SK-N-SH treated with all-trans-retinoic acid at 6 μM for 48 hours (cell line): Measurements from ENCODE around the gene UBA1.

Source experiments
- ATAC-seq: fragments of 200-7000 bp; cut with Tn5 transposase; 3 replicates; pipeline ENCODE4 v1.9.1; 2020; ENCODE audit warnings: mild to moderate bottlenecking, moderate library complexity
- BACH2 ChIP-seq: fragments of 250-450 bp; sonication (Bioruptor Pico); IDR thresholded peaks from 2 replicates; pipeline ENCODE4 v1.9.0; 2021; ENCODE audit warnings: mild to moderate bottlenecking, borderline replicate concordance
- CREB5 ChIP-seq: fragments of 250-450 bp; sonication (Bioruptor Pico); IDR thresholded peaks from 2 replicates; pipeline ENCODE4 v1.5.1; 2020; ENCODE audit warnings: low read depth, mild to moderate bottlenecking, moderate library complexity
- CSDC2 ChIP-seq: fragments of 250-450 bp; sonication (Bioruptor Pico); IDR thresholded peaks from 2 replicates; pipeline ENCODE4 v1.5.0; 2020; ENCODE audit warnings: mild to moderate bottlenecking, moderate library complexity
- CSRNP3 ChIP-seq: fragments of 250-450 bp; sonication (Bioruptor Pico); IDR thresholded peaks from 2 replicates; pipeline ENCODE4 v1.5.1; 2021; ENCODE audit warnings: mild to moderate bottlenecking, moderate library complexity
- ESRRG ChIP-seq: fragments of 250-450 bp; sonication (Bioruptor Pico); IDR thresholded peaks from 2 replicates; pipeline ENCODE4 v1.6.1; 2021; ENCODE audit warnings: mild to moderate bottlenecking
- GLIS3 ChIP-seq: fragments of 250-450 bp; sonication (Bioruptor Pico); IDR thresholded peaks from 2 replicates; pipeline ENCODE4 v1.5.0; 2020; ENCODE audit warnings: mild to moderate bottlenecking, moderate library complexity
- ISL1 ChIP-seq: fragments of 250-450 bp; sonication (Bioruptor Pico); IDR thresholded peaks from 2 replicates; pipeline ENCODE4 v2.1.2; 2022; ENCODE audit warnings: mild to moderate bottlenecking, moderate library complexity
- OSR1 ChIP-seq: fragments of 250-450 bp; sonication (Bioruptor Pico); IDR thresholded peaks from 2 replicates; pipeline ENCODE4 v1.8.0; 2022; ENCODE audit warnings: moderate library complexity, mild to moderate bottlenecking, inconsistent platforms
- PATZ1 ChIP-seq: fragments of 250-450 bp; sonication (Bioruptor Pico); IDR thresholded peaks from 2 replicates; pipeline ENCODE4 v1.8.0; 2020; ENCODE audit warnings: mild to moderate bottlenecking, moderate library complexity, borderline replicate concordance
- PPARA ChIP-seq: fragments of 250-450 bp; sonication (Bioruptor Pico); IDR thresholded peaks from 2 replicates; pipeline ENCODE4 v1.5.0; 2020; ENCODE audit warnings: mild to moderate bottlenecking, borderline replicate concordance
- RARB ChIP-seq: fragments of 250-450 bp; sonication (Bioruptor Pico); IDR thresholded peaks from 2 replicates; pipeline ENCODE4 v1.8.0; 2021; ENCODE audit warnings: mild to moderate bottlenecking, moderate library complexity
- SNAI2 ChIP-seq: fragments of 250-450 bp; sonication (Bioruptor Pico); IDR thresholded peaks from 2 replicates; pipeline ENCODE4 v1.5.0; 2020; ENCODE audit warnings: mild to moderate bottlenecking, moderate library complexity
- TCF4 ChIP-seq: fragments of 250-450 bp; sonication (Bioruptor Pico); IDR thresholded peaks from 2 replicates; pipeline ENCODE4 v1.8.0; 2021; ENCODE audit warnings: mild to moderate bottlenecking, moderate library complexity, borderline replicate concordance
- TOX ChIP-seq: fragments of 250-450 bp; sonication (Bioruptor Pico); IDR thresholded peaks from 2 replicates; pipeline ENCODE4 v1.8.0; 2021; ENCODE audit warnings: mild to moderate bottlenecking, moderate library complexity, borderline replicate concordance
- ZC3H10 ChIP-seq: fragments of 250-450 bp; sonication (Bioruptor Pico); IDR thresholded peaks from 2 replicates; pipeline ENCODE4 v1.5.1; 2021; ENCODE audit warnings: mild to moderate bottlenecking, moderate library complexity
- ZFP3 ChIP-seq: fragments of 250-450 bp; sonication (Bioruptor Pico); IDR thresholded peaks from 2 replicates; pipeline ENCODE4 v1.5.0; 2020; ENCODE audit warnings: mild to moderate bottlenecking, moderate library complexity
- ZFP30 ChIP-seq: fragments of 450-650 bp; formaldehyde crosslinking; IDR thresholded peaks from 2 replicates; pipeline ENCODE4 v1.5.0; 2022; ENCODE audit warnings: mild to moderate bottlenecking, moderate library complexity
- ZNF565 ChIP-seq: fragments of 450-650 bp; formaldehyde crosslinking; conservative IDR thresholded peaks from 2 replicates; pipeline ENCODE4 v1.5.0; 2020; ENCODE audit warnings: low read depth, mild to moderate bottlenecking, moderate library complexity
- ZNF70 ChIP-seq: fragments of 450-650 bp; formaldehyde crosslinking; IDR thresholded peaks from 2 replicates; pipeline ENCODE4 v1.5.0; 2020; ENCODE audit warnings: mild to moderate bottlenecking, moderate library complexity
- ZNF8 ChIP-seq: fragments of 450-650 bp; formaldehyde crosslinking; IDR thresholded peaks from 2 replicates; pipeline ENCODE4 v1.5.0; 2020; ENCODE audit warnings: mild to moderate bottlenecking, moderate library complexity
- TF ChIP-seq, protein P1 (sequence below): fragments of 250-450 bp; sonication (Bioruptor Pico); IDR thresholded peaks from 2 replicates; pipeline ENCODE4 v1.5.0; 2020; ENCODE audit warnings: mild to moderate bottlenecking, moderate library complexity
- TF ChIP-seq, protein P2 (sequence below): fragments of 250-450 bp; sonication (Bioruptor Pico); IDR thresholded peaks from 2 replicates; pipeline ENCODE4 v1.8.0; 2021; ENCODE audit warnings: low read depth, mild to moderate bottlenecking, moderate library complexity, borderline replicate concordance

Gene UBA1

DNA sequence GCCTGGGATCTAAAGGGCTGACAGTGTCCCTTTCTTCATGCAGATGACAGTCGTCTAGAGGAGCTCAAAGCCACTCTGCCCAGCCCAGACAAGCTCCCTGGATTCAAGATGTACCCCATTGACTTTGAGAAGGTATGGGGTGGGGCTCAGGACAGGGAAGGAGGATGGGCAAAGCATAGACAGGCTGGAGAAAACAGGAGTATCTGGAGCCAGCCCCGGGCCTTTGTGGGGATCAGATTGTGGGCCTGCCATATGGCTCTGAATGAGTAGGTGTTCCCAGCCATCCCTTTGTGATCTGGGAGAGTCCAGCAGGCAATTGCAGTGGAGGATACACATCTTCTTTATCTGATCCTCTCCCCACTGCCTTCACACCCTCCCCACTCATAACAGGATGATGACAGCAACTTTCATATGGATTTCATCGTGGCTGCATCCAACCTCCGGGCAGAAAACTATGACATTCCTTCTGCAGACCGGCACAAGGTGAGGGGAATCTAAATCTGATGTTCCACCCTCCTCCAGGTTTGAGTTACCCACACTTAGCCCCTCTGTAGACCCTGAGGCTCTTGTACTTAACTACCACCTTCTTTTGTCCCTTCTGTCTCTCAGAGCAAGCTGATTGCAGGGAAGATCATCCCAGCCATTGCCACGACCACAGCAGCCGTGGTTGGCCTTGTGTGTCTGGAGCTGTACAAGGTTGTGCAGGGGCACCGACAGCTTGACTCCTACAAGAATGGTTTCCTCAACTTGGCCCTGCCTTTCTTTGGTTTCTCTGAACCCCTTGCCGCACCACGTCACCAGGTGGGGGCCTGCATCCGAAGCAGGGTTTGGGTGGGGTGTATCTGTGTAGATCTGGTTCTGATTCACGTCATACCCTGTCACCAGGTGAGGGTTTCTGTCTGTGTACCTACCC, 19.0 kb downstream of the UBA1 start:
- ATAC-seq: no peak
- no peak for TF ChIP-seq ZNF8 (CRISPR knock-in tag)
- TF ChIP-seq, protein P1, sequence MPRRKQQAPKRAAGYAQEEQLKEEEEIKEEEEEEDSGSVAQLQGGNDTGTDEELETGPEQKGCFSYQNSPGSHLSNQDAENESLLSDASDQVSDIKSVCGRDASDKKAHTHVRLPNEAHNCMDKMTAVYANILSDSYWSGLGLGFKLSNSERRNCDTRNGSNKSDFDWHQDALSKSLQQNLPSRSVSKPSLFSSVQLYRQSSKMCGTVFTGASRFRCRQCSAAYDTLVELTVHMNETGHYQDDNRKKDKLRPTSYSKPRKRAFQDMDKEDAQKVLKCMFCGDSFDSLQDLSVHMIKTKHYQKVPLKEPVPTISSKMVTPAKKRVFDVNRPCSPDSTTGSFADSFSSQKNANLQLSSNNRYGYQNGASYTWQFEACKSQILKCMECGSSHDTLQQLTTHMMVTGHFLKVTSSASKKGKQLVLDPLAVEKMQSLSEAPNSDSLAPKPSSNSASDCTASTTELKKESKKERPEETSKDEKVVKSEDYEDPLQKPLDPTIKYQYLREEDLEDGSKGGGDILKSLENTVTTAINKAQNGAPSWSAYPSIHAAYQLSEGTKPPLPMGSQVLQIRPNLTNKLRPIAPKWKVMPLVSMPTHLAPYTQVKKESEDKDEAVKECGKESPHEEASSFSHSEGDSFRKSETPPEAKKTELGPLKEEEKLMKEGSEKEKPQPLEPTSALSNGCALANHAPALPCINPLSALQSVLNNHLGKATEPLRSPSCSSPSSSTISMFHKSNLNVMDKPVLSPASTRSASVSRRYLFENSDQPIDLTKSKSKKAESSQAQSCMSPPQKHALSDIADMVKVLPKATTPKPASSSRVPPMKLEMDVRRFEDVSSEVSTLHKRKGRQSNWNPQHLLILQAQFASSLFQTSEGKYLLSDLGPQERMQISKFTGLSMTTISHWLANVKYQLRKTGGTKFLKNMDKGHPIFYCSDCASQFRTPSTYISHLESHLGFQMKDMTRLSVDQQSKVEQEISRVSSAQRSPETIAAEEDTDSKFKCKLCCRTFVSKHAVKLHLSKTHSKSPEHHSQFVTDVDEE (CRISPR knock-in tag): no peak
- no peak for TF ChIP-seq GLIS3 (CRISPR knock-in tag)
- no peak for TF ChIP-seq ZFP30
- no peak for TF ChIP-seq ZFP3
- no peak for TF ChIP-seq ZNF70 (CRISPR knock-in tag)
- TF ChIP-seq RARB (CRISPR knock-in tag): no peak
- TF ChIP-seq ZNF565 (CRISPR knock-in tag): no peak
- TF ChIP-seq ESRRG (CRISPR knock-in tag): no peak
- TF ChIP-seq BACH2 (CRISPR knock-in tag): no peak
- no peak for TF ChIP-seq SNAI2 (CRISPR knock-in tag)
- TF ChIP-seq TOX (CRISPR knock-in tag): no peak

DNA sequence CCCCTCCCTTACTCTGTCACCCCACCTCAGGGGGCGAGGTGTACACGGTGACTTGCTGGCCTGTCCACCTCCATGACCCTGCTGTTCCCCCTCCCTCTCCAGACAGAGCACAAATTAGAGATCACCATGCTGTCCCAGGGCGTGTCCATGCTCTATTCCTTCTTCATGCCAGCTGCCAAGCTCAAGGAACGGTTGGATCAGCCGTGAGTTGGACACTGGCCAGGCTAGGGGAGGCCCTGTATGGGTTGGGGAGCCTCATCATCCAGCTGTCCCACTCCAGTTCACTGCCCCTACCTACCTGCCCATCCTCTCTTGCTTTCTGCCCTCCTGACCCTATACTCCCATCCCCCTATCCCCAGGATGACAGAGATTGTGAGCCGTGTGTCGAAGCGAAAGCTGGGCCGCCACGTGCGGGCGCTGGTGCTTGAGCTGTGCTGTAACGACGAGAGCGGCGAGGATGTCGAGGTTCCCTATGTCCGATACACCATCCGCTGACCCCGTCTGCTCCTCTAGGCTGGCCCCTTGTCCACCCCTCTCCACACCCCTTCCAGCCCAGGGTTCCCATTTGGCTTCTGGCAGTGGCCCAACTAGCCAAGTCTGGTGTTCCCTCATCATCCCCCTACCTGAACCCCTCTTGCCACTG, 20.9 kb downstream of the UBA1 start:
- TF ChIP-seq ZC3H10 (CRISPR knock-in tag) (no peak), ISL1 (CRISPR knock-in tag) (no peak), PATZ1 (CRISPR knock-in tag) (no peak), CREB5 (CRISPR knock-in tag) (no peak)
- no peak for ATAC-seq

- TF ChIP-seq ZNF70 (CRISPR knock-in tag) (no peak), ZC3H10 (CRISPR knock-in tag) (no peak), RARB (CRISPR knock-in tag) (no peak), CSRNP3 (CRISPR knock-in tag) (no peak)
- TF ChIP-seq, all 23 proteins: peak for 0
- no peak for ATAC-seq
Measured at GRCh38 chrX:47215291-47215900, 21.8 kb downstream of the UBA1 start.

- TF ChIP-seq ZNF8 (CRISPR knock-in tag): no peak
- TF ChIP-seq OSR1 (CRISPR knock-in tag): no peak
- no peak for TF ChIP-seq GLIS3 (CRISPR knock-in tag)
- TF ChIP-seq, protein P1 (CRISPR knock-in tag): no peak
- TF ChIP-seq PPARA (CRISPR knock-in tag): no peak
- no peak for TF ChIP-seq ZNF565 (CRISPR knock-in tag)
- TF ChIP-seq ISL1 (CRISPR knock-in tag): no peak
- TF ChIP-seq CSDC2 (CRISPR knock-in tag): no peak
- no peak for TF ChIP-seq TCF4 (CRISPR knock-in tag)
- TF ChIP-seq, protein P2, sequence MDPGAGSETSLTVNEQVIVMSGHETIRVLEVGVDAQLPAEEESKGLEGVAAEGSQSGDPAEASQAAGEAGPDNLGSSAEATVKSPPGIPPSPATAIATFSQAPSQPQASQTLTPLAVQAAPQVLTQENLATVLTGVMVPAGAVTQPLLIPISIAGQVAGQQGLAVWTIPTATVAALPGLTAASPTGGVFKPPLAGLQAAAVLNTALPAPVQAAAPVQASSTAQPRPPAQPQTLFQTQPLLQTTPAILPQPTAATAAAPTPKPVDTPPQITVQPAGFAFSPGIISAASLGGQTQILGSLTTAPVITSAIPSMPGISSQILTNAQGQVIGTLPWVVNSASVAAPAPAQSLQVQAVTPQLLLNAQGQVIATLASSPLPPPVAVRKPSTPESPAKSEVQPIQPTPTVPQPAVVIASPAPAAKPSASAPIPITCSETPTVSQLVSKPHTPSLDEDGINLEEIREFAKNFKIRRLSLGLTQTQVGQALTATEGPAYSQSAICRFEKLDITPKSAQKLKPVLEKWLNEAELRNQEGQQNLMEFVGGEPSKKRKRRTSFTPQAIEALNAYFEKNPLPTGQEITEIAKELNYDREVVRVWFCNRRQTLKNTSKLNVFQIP (CRISPR knock-in tag): no peak
- no peak for TF ChIP-seq ZFP30
- TF ChIP-seq RARB (CRISPR knock-in tag): no peak
- no peak for TF ChIP-seq BACH2 (CRISPR knock-in tag)
- no peak for ATAC-seq
Measured at GRCh38 chrX:47216393-47216925, 22.8 kb downstream of the UBA1 start.
